Uterus (tissue), 4 donors: ENCODE measurements around the gene GALNT7. TPM values are rescaled to one million over a fixed set of nuclear protein-coding genes. Genes with fewer than 3 reads are reported as not detected.

Experiments
- DNase-seq, 2 donors: peaks; one replicate each; pipeline ENCODE4 v3.0.0-alpha.2; 2019 to 2020
- H3K27ac ChIP-seq, 2 donors: fragments of 200-600 bp; sonication (generic); 1 replicate in 1 of 2; 2 replicates in 1 of 2; pipeline ENCODE4 v1.5.1; 2016 to 2018
- H3K27me3 ChIP-seq, 2 donors: fragments of 200-600 bp; sonication (generic); one replicate each; pipeline ENCODE4 v1.5.1; 2018 to 2019; ENCODE audit warnings: control low read depth in 1 of 2
- H3K36me3 ChIP-seq, 2 donors: fragments of 200-600 bp; sonication (generic); one replicate each; pipeline ENCODE4 v1.5.1; 2019; ENCODE audit warnings: control low read depth in 1 of 2
- H3K4me1 ChIP-seq, 2 donors: fragments of 200-600 bp; sonication (generic); one replicate each; pipeline ENCODE4 v1.5.1; 2018 to 2019; ENCODE audit warnings: control low read depth in 1 of 2
- H3K4me3 ChIP-seq, 2 donors: fragments of 200-600 bp; sonication (generic); 1 replicate in 1 of 2; 2 replicates in 1 of 2; pipeline ENCODE4 v1.5.1; 2018 to 2019; ENCODE audit warnings: mild to moderate bottlenecking in 1 of 2
- H3K9me3 ChIP-seq, 2 donors: fragments of 200-600 bp; sonication (generic); one replicate each; pipeline ENCODE4 v1.5.1; 2019; ENCODE audit warnings: control low read depth in 1 of 2
- CTCF ChIP-seq, 4 experiments: fragments of 200-600 bp in 2 of 4; fragments of 450-650 bp in 2 of 4; sonication (generic) in 2 of 4; IDR thresholded peaks; one replicate each; pipeline ENCODE4 v1.5.1; 2016 to 2019; ENCODE audit warnings: antibody characterized with exemption in 4 of 4, mild to moderate bottlenecking in 2 of 4, moderate library complexity in 1 of 4
- POLR2A ChIP-seq, 2 donors: fragments of 450-650 bp; IDR thresholded peaks; one replicate each; pipeline ENCODE4 v1.6.1; 2016; ENCODE audit warnings: antibody characterized with exemption in 2 of 2, mild to moderate bottlenecking in 1 of 2, moderate library complexity in 1 of 2
- intact Hi-C: fragments of 100-400 bp; cut with DNase I; formaldehyde crosslinking; loops from one replicate; pipeline ENCODE4 v1.15.1; 2023; ENCODE audit warnings: low total_unique reads
- total RNA-seq, 4 donors: library from RNA; depleted of rRNA in 3 of 4; stranded (reverse); fragments of >200 nt in 3 of 4; gene quantifications; one replicate each; pipeline versions ENCODE4 v1.1.0 to v1.2.4, GENCODE V29; 2014 to 2023
- donor health status: DM: yes; HTN: yes; CAD: no.

The GALNT7 gene
- total RNA-seq, 4 donors from 2014 or later: 7.7 to 48.2 (median 19.2) TPM

- no peaks in the 10 kb centered on the region for H3K27me3 ChIP-seq
Observed at GRCh38 chr4:173152104-173152503, 16.5 kb upstream of the GALNT7 start.

GRCh38 chr4:173153445-173153844 lies 15.2 kb upstream of the GALNT7 start:
- Histone ChIP-seq H3K27ac (no peak overlapping the region), H3K27me3 (no peaks in the 10 kb centered on the region), H3K4me1 (no peaks in the 10 kb centered on the region), H3K4me3 (no peak overlapping the region), H3K36me3 (no peaks in the 10 kb centered on the region), H3K9me3 (no peaks in the 10 kb centered on the region)
- intact Hi-C loops: no loop called here
- TF ChIP-seq POLR2A (IDR thresholded peaks at IDR 0.05) (no peak), CTCF (IDR thresholded peaks at IDR 0.05) (no peak)
- DNase-seq: no peak

More at GRCh38 chr4:173152104-173152503, 16.5 kb upstream of the GALNT7 start:
- H3K9me3 ChIP-seq: no peaks in the 10 kb centered on the region
- no peaks in the 10 kb centered on the region for H3K36me3 ChIP-seq
- intact Hi-C loops: no loop called here
- no peaks in the 10 kb centered on the region for H3K4me1 ChIP-seq
- TF ChIP-seq POLR2A (IDR thresholded peaks at IDR 0.05): no peak
- TF ChIP-seq CTCF (IDR thresholded peaks at IDR 0.05): no peak
- H3K27ac ChIP-seq: no peak overlapping the region
- H3K4me3 ChIP-seq: no peak overlapping the region
- DNase-seq: no peak

DNA sequence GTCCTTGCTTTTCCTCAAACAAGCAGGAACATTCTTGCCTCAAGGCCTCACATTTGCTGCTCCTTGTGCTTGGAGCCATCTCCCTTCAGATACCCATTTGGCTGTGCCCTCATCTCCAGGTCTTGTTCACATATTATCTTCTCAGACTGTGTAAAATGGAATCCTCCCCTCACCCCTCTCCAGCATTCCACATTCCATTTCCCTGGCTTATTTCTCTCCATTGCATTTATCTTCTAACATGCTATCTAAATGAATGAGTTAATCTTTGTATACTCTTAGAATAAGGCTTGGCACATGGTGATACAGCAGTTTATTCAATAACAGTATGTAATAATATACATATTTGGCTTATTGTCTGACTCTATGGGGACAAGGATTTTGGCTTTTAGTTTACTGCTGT lies 8.8 kb upstream of the GALNT7 start:
- H3K36me3 ChIP-seq: no peaks in the 10 kb centered on the region
- DNase-seq: no peak
- intact Hi-C loops: no loop called here
- no peaks in the 10 kb centered on the region for H3K9me3 ChIP-seq
- no peaks in the 10 kb centered on the region for H3K27me3 ChIP-seq
- H3K4me3 ChIP-seq: no peak overlapping the region
- no peak overlapping the region for H3K27ac ChIP-seq
- TF ChIP-seq CTCF (IDR thresholded peaks at IDR 0.05) (no peak), POLR2A (IDR thresholded peaks at IDR 0.05) (no peak)
- H3K4me1 ChIP-seq: no peaks in the 10 kb centered on the region

DNA sequence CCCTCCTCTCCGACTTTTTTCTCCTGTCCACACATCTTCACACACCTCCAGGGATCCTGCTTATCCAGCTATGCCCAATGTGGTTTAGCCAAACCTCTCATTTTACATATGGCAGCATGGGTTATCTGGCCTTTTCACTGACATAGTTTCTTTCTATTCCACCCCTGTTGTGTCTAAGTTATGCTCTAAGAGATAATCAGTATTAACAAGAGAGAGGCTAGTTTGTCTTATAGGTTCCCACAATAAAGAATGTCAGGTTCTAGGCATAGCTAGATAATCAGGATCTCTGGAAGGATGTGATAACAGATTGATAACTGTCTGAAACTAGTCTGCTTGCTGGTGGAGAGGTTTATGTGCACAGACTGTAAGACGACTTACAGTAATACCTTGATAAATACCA lies 7.7 kb upstream of the GALNT7 start:
- DNase-seq: no peak
- H3K27ac ChIP-seq: no peak overlapping the region
- intact Hi-C loops: no loop called here
- H3K4me1 ChIP-seq: no peaks in the 10 kb centered on the region
- no peaks in the 10 kb centered on the region for H3K27me3 ChIP-seq
- no peaks in the 10 kb centered on the region for H3K36me3 ChIP-seq
- no peaks in the 10 kb centered on the region for H3K9me3 ChIP-seq
- no peak for TF ChIP-seq CTCF (IDR thresholded peaks at IDR 0.05)
- no peak for TF ChIP-seq POLR2A (IDR thresholded peaks at IDR 0.05)
- H3K4me3 ChIP-seq: no peak overlapping the region

DNA sequence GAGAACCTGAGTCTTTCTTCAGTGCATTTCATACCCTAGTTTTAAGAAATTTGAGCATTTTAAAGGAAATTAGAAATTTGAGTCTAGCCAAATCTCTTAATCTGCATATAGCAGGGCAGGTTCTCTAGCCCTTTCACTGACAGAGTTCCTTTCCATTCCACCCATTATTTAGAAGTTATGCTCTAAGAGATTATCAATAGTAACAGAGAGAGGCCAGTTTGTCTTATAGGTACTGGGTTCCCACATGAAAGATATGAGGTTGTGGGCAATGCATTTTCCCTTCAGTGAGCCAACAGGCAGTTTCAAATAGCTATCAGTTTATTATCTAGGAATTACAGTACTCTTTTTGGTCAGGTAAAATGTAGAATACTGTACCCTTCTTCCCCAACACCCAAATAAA lies 7.3 kb upstream of the GALNT7 start:
- no peaks in the 10 kb centered on the region for H3K27me3 ChIP-seq
- H3K36me3 ChIP-seq: no peaks in the 10 kb centered on the region
- no peak overlapping the region for H3K4me3 ChIP-seq
- no peaks in the 10 kb centered on the region for H3K9me3 ChIP-seq
- intact Hi-C loops: no loop called here
- H3K27ac ChIP-seq: no peak overlapping the region
- DNase-seq: no peak
- no peaks in the 10 kb centered on the region for H3K4me1 ChIP-seq
- TF ChIP-seq POLR2A (IDR thresholded peaks at IDR 0.05) (no peak), CTCF (IDR thresholded peaks at IDR 0.05) (no peak)
